Parathyroid adenoma (tissue), 2 donors: ENCODE measurements around the gene CD34.

Experiments used
- H2AFZ ChIP-seq: fragments of 300-600 bp; sonication (generic); one replicate; pipeline ENCODE4 v1.7.0; 2017; ENCODE audit warnings: antibody characterized with exemption, mild to moderate bottlenecking
- H3K27ac ChIP-seq: fragments of 300-600 bp; sonication (generic); one replicate; pipeline ENCODE4 v1.7.0; 2017
- H3K27me3 ChIP-seq: fragments of 300-600 bp; sonication (generic); one replicate; pipeline ENCODE4 v1.7.0; 2017; ENCODE audit warnings: low read length; ENCODE audit not compliant: control insufficient read depth, insufficient read depth
- H3K36me3 ChIP-seq: fragments of 300-600 bp; sonication (generic); one replicate; pipeline ENCODE4 v1.7.0; 2017; ENCODE audit warnings: low read length; ENCODE audit not compliant: control insufficient read depth, insufficient read depth
- H3K4me1 ChIP-seq: fragments of 300-600 bp; sonication (generic); one replicate; pipeline ENCODE4 v1.7.0; 2017; ENCODE audit warnings: control low read depth
- H3K4me2 ChIP-seq: fragments of 300-600 bp; sonication (generic); one replicate; pipeline ENCODE4 v1.7.0; 2017; ENCODE audit warnings: low read length
- H3K4me3 ChIP-seq: fragments of 300-600 bp; sonication (generic); one replicate; pipeline ENCODE4 v1.7.0; 2017; ENCODE audit warnings: low read depth, low read length
- H3K79me2 ChIP-seq: fragments of 300-600 bp; sonication (generic); one replicate; pipeline ENCODE4 v1.7.0; 2017; ENCODE audit warnings: control low read depth
- H3K9ac ChIP-seq: fragments of 300-600 bp; sonication (generic); one replicate; pipeline ENCODE4 v1.7.0; 2017; ENCODE audit warnings: mild to moderate bottlenecking
- H3K9me3 ChIP-seq: fragments of 300-600 bp; sonication (generic); one replicate; pipeline ENCODE4 v1.7.0; 2017; ENCODE audit warnings: low read length; ENCODE audit not compliant: control insufficient read depth
- TF ChIP-seq, protein P1 (sequence below): fragments of 300-600 bp; sonication (generic); IDR thresholded peaks from one replicate; pipeline ENCODE4 v1.7.0; 2017; ENCODE audit warnings: antibody characterized with exemption, mild to moderate bottlenecking
- donor health status: primary hyperparathyroidism.

CD34 gene

GRCh38 chr1:207856276-207857023 is 54.5 kb downstream of the CD34 start:
- Histone ChIP-seq H3K9ac (no peak overlapping the region), H3K4me1 (peaks cover 14% of the 10 kb centered on the region), H3K4me2 (no peak overlapping the region), H3K36me3 (no peaks in the 10 kb centered on the region), H3K27me3 (no peaks in the 10 kb centered on the region), H3K4me3 (no peak overlapping the region), H3K79me2 (peaks cover 56% of the 10 kb centered on the region), H3K27ac (no peak overlapping the region), H2AFZ (no peak overlapping the region), H3K9me3 (no peaks in the 10 kb centered on the region)
- TF ChIP-seq, protein P1, sequence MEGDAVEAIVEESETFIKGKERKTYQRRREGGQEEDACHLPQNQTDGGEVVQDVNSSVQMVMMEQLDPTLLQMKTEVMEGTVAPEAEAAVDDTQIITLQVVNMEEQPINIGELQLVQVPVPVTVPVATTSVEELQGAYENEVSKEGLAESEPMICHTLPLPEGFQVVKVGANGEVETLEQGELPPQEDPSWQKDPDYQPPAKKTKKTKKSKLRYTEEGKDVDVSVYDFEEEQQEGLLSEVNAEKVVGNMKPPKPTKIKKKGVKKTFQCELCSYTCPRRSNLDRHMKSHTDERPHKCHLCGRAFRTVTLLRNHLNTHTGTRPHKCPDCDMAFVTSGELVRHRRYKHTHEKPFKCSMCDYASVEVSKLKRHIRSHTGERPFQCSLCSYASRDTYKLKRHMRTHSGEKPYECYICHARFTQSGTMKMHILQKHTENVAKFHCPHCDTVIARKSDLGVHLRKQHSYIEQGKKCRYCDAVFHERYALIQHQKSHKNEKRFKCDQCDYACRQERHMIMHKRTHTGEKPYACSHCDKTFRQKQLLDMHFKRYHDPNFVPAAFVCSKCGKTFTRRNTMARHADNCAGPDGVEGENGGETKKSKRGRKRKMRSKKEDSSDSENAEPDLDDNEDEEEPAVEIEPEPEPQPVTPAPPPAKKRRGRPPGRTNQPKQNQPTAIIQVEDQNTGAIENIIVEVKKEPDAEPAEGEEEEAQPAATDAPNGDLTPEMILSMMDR: no peak

GRCh38 chr1:207854001-207854400 is 56.9 kb downstream of the CD34 start:
- Histone ChIP-seq H3K4me3 (no peak overlapping the region), H3K9ac (no peak overlapping the region), H2AFZ (no peak overlapping the region), H3K4me1 (peaks cover 8% of the 10 kb centered on the region), H3K79me2 (peaks cover 54% of the 10 kb centered on the region), H3K36me3 (no peaks in the 10 kb centered on the region), H3K27me3 (no peaks in the 10 kb centered on the region), H3K9me3 (no peaks in the 10 kb centered on the region), H3K27ac (no peak overlapping the region), H3K4me2 (no peak overlapping the region)
- TF ChIP-seq, protein P1: no peak

DNA sequence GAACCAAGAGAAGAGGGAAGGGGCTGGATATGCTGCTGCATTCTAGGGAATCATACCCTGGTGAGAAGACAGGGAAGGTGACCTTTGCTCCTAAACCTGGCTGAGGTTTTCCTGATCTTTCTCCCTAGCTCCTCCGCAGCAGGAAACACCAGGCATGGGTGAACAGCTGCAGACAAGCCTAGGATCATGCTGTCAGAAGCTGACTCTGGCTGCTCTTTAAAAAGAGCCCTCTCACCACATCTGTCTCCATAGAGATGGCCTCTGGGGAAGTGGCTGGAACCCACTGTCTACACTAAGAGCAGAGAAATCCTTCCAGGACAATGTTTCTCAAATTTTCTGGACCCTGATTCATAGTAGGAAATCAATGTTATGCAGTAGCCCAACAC is 57.6 kb downstream of the CD34 start:
- Histone ChIP-seq H3K4me3 (no peak overlapping the region), H3K4me2 (no peak overlapping the region), H3K27me3 (no peaks in the 10 kb centered on the region), H3K36me3 (no peaks in the 10 kb centered on the region), H3K27ac (peak overlapping the region; percentile 32), H3K4me1 (peaks cover 8% of the 10 kb centered on the region), H3K9me3 (no peaks in the 10 kb centered on the region), H3K9ac (no peak overlapping the region), H2AFZ (no peak overlapping the region), H3K79me2 (peaks cover 49% of the 10 kb centered on the region)
- TF ChIP-seq, protein P1: no peak

- Histone ChIP-seq H3K4me2 (no peak overlapping the region), H3K4me1 (peaks cover 8% of the 10 kb centered on the region), H3K27me3 (no peaks in the 10 kb centered on the region), H3K79me2 (peaks cover 52% of the 10 kb centered on the region), H3K4me3 (no peak overlapping the region), H3K27ac (peak overlapping the region; percentile 32), H3K9ac (no peak overlapping the region), H3K36me3 (no peaks in the 10 kb centered on the region), H3K9me3 (no peaks in the 10 kb centered on the region), H2AFZ (no peak overlapping the region)
- TF ChIP-seq, protein P1: no peak
Observed at GRCh38 chr1:207852576-207853371, 58.2 kb downstream of the CD34 start.
